GM19240 (cell line): Measurements from ENCODE around the gene SSTR5.

Source experiments
- DNase-seq: peaks from one replicate; pipeline ENCODE4 v3.0.0; 2011; ENCODE audit warnings: low spot score; ENCODE audit not compliant: insufficient read length

SSTR5 gene

GRCh38 chr16:1054660-1055556, 17.6 kb upstream of the SSTR5 start:
- peak; percentile 56 for DNase-seq

- no peak for DNase-seq
These were observed 17.0 kb upstream of the SSTR5 start for GRCh38 chr16:1055557-1055924.

- no peak for DNase-seq
These were observed 16.4 kb upstream of the SSTR5 start for GRCh38 chr16:1056196-1056595.

- DNase-seq: peak; percentile 36
These were observed 15.2 kb upstream of the SSTR5 start for GRCh38 chr16:1057252-1057932.

GRCh38 chr16:1058216-1058615, 14.3 kb upstream of the SSTR5 start:
- no peak for DNase-seq

- no peak for DNase-seq
These were observed 13.2 kb upstream of the SSTR5 start for GRCh38 chr16:1059310-1059709.

- DNase-seq: no peak
These were observed 11.9 kb upstream of the SSTR5 start for GRCh38 chr16:1060416-1061340.

- no peak for DNase-seq
These were observed 10.6 kb upstream of the SSTR5 start for GRCh38 chr16:1061769-1062505.

GRCh38 chr16:1062895-1063294, 9.7 kb upstream of the SSTR5 start:
- DNase-seq: no peak

GRCh38 chr16:1063728-1064127, 8.8 kb upstream of the SSTR5 start:
- DNase-seq: no peak

GRCh38 chr16:1065469-1066128, 6.9 kb upstream of the SSTR5 start:
- no peak for DNase-seq

GRCh38 chr16:1066584-1067172, 5.9 kb upstream of the SSTR5 start:
- no peak for DNase-seq

- no peak for DNase-seq
These were observed 4.9 kb upstream of the SSTR5 start for GRCh38 chr16:1067629-1068028.

GRCh38 chr16:1068451-1068850, 4.1 kb upstream of the SSTR5 start:
- no peak for DNase-seq

- DNase-seq: no peak
These were observed 3.4 kb upstream of the SSTR5 start for GRCh38 chr16:1069154-1069553.

GRCh38 chr16:1070084-1070863, 2.3 kb upstream of the SSTR5 start:
- DNase-seq: no peak

- DNase-seq: no peak
These were observed 1.6 kb upstream of the SSTR5 start for GRCh38 chr16:1070864-1071408.

- DNase-seq: no peak
These were observed 854 bp upstream of the SSTR5 start for GRCh38 chr16:1071561-1072225.

- DNase-seq: no peak
These were observed 663 bp downstream of the SSTR5 start for GRCh38 chr16:1073262-1073558.
